HL-60/S4 (cell line): ENCODE data around the gene MAFG.

Source experiments
- in situ Hi-C: fragments of 300-500 bp; cut with MboI; formaldehyde crosslinking; loops from 2 replicates; pipeline ENCODE4 v1.14.3; 2022; ENCODE audit warnings: low sequenced_read_pairs

The MAFG gene

GRCh38 chr17:81899514-81900166 is 27.9 kb downstream of the MAFG start:
- in situ Hi-C loops = no loop called here

GRCh38 chr17:81898885-81899284 is 28.6 kb downstream of the MAFG start:
- in situ Hi-C loops = no loop called here

- in situ Hi-C loops = no loop called here
Observed at GRCh38 chr17:81898029-81898866, 29.3 kb downstream of the MAFG start.

- in situ Hi-C loops = no loop called here
Observed at GRCh38 chr17:81895400-81895799, 32.1 kb downstream of the MAFG start.

GRCh38 chr17:81891303-81891552 is 36.3 kb downstream of the MAFG start:
- in situ Hi-C loops = no loop called here

- in situ Hi-C loops = no loop called here
Observed at GRCh38 chr17:81890447-81891302, 36.9 kb downstream of the MAFG start.

- in situ Hi-C loops = no loop called here
Observed at GRCh38 chr17:81889602-81890001, 37.9 kb downstream of the MAFG start.

GRCh38 chr17:81888988-81889595 is 38.4 kb downstream of the MAFG start:
- in situ Hi-C loops = no loop called here

GRCh38 chr17:81888105-81888987 is 39.2 kb downstream of the MAFG start:
- in situ Hi-C loops = no loop called here

- in situ Hi-C loops = no loop called here
Observed at GRCh38 chr17:81885869-81886548, 41.5 kb downstream of the MAFG start.

GRCh38 chr17:81885454-81885853 is 42.1 kb downstream of the MAFG start:
- in situ Hi-C loops = no loop called here

- in situ Hi-C loops = no loop called here
Observed at GRCh38 chr17:81884968-81885367, 42.6 kb downstream of the MAFG start.

- in situ Hi-C loops = no loop called here
Observed at GRCh38 chr17:81884520-81884919, 43.0 kb downstream of the MAFG start.

- in situ Hi-C loops = no loop called here
Observed at GRCh38 chr17:81879121-81879520, 48.4 kb downstream of the MAFG start.

- in situ Hi-C loops = no loop called here
Observed at GRCh38 chr17:81878294-81878693, 49.2 kb downstream of the MAFG start.

GRCh38 chr17:81877569-81877968 is 50.0 kb downstream of the MAFG start:
- in situ Hi-C loops = no loop called here

- in situ Hi-C loops = no loop called here
Observed at GRCh38 chr17:81871387-81872230, 55.9 kb downstream of the MAFG start.

GRCh38 chr17:81870981-81871386 is 56.6 kb downstream of the MAFG start, which contains the start of gene ARHGDIA:
Gene ARHGDIA (minus strand): TSS chr17:81871337. CDS start chr17:81869930, 1,407 bp downstream.
- in situ Hi-C loops = no loop called here
